K562 (cell line): ENCODE measurements around the gene ATG13. TPM values are rescaled to one million over a fixed set of nuclear protein-coding genes. Genes with fewer than 3 reads are reported as not detected.

ENCODE experiments used
- MAZ ChIP-seq, 2 experiments: fragments of 450-650 bp in 1 of 2; sonication (generic) in 1 of 2; formaldehyde crosslinking; IDR thresholded peaks in 1 of 2; conservative IDR thresholded peaks in 1 of 2; 2 replicates each; pipeline versions ENCODE4 v1.4.0 to v1.5.0; 2020; ENCODE audit warnings: mild to moderate bottlenecking in 1 of 2, missing genetic modification reagents in 1 of 2
- NCOA2 ChIP-seq, 2 experiments: fragments of 450-650 bp; IDR thresholded peaks; 2 replicates each; pipeline ENCODE4 v1.6.1; 2018; ENCODE audit warnings: mild to moderate bottlenecking in 2 of 2, moderate library complexity in 1 of 2; ENCODE audit not compliant: partially characterized antibody in 2 of 2
- NFE2 ChIP-seq: IDR thresholded peaks from 2 replicates; pipeline ENCODE4 v1.6.1; 2014; ENCODE audit warnings: antibody characterized with exemption, low read depth
- NR2F6 ChIP-seq: fragments of 450-650 bp; formaldehyde crosslinking; IDR thresholded peaks from 2 replicates; pipeline ENCODE4 v1.4.0; 2020; ENCODE audit warnings: mild to moderate bottlenecking
- OTX1 ChIP-seq: fragments of 450-650 bp; formaldehyde crosslinking; IDR thresholded peaks from 2 replicates; pipeline ENCODE4 v1.4.0; 2022; ENCODE audit warnings: mild to moderate bottlenecking
- SMC3 ChIP-seq: conservative IDR thresholded peaks from 2 replicates; pipeline ENCODE4 v1.6.1; 2011; ENCODE audit warnings: low read depth, low read length, improper control_type of control experiment; ENCODE audit not compliant: insufficient read depth
- TEAD1 ChIP-seq, 2 experiments: fragments of 450-650 bp in 1 of 2; sonication (generic) in 1 of 2; formaldehyde crosslinking; IDR thresholded peaks; 2 replicates each; pipeline versions ENCODE4 v1.4.0 to v1.8.0; 2020 to 2022; ENCODE audit warnings: mild to moderate bottlenecking in 2 of 2, missing genetic modification reagents in 1 of 2
- ZC3H11A ChIP-seq: IDR thresholded peaks from 2 replicates; pipeline ENCODE4 v1.6.1; 2012; ENCODE audit warnings: low read depth, low read length, improper control_type of control experiment
- ZNF212 ChIP-seq: fragments of 450-650 bp; formaldehyde crosslinking; IDR thresholded peaks from 2 replicates; pipeline ENCODE4 v1.4.0; 2020; ENCODE audit warnings: mild to moderate bottlenecking
- ZNF24 ChIP-seq: fragments of 450-650 bp; IDR thresholded peaks from 2 replicates; pipeline ENCODE4 v1.6.1; 2016
- ZNF644 ChIP-seq: fragments of 200-800 bp; sonication (Bioruptor generic); IDR thresholded peaks from 2 replicates; pipeline ENCODE4 v1.6.1; 2016; ENCODE audit warnings: low read depth, missing genetic modification characterization, missing compliant biosample characterization
- polyA plus RNA-seq, 8 experiments: library from polyadenylated mRNA; depleted of rRNA in 4 of 8; stranded (reverse) in 5 of 8; unstranded in 3 of 8; fragments of >200 nt; fragmentation: Nextera tagmentation in 2 of 8; fragmentation: Illumina TruSeq in 1 of 8; extraction: Ambion mirVana in 2 of 8; extraction: Trizol in 1 of 8; gene quantifications; 2 replicates each; pipeline versions ENCODE4 v1.2.1 to v1.2.3, GENCODE V29; 2011 to 2014; ENCODE audit warnings: inconsistent platforms in 1 of 8, missing spikeins in 1 of 8
- total RNA-seq, 7 experiments: library from RNA; depleted of rRNA in 6 of 7; stranded (reverse); fragments of >200 nt in 6 of 7; fragmentation: Illumina TruSeq in 2 of 7; extraction: Trizol in 2 of 7; gene quantifications; 2 replicates each; pipeline versions ENCODE4 v1.2.1 to v1.2.3, GENCODE V29; 2011 to 2021; ENCODE audit warnings: low replicate concordance in 1 of 7
- TF ChIP-seq, protein P1 (sequence below): fragments of 250-450 bp; sonication (Bioruptor Pico); IDR thresholded peaks from 2 replicates; pipeline ENCODE4 v1.5.0; 2020; ENCODE audit warnings: mild to moderate bottlenecking, borderline replicate concordance
- TF ChIP-seq, protein P2 (sequence below): IDR thresholded peaks from 2 replicates; pipeline ENCODE4 v1.6.1; 2011; ENCODE audit warnings: borderline replicate concordance, low read depth, mild to moderate bottlenecking, moderate library complexity, low read length; ENCODE audit not compliant: insufficient read depth, poor library complexity, severe bottlenecking
- TF ChIP-seq, protein P3 (sequence below): fragments of 450-650 bp; conservative IDR thresholded peaks from 2 replicates; pipeline ENCODE4 v1.6.1; 2016; ENCODE audit warnings: missing genetic modification characterization, low read depth, mild to moderate bottlenecking, missing compliant biosample characterization, moderate library complexity
- TF ChIP-seq, protein P4 (sequence below): sonication (generic); formaldehyde crosslinking; IDR thresholded peaks from 2 replicates; pipeline ENCODE4 v1.8.0; 2022; ENCODE audit warnings: mild to moderate bottlenecking, missing genetic modification reagents
- TF ChIP-seq, protein P5 (sequence below), 2 experiments: fragments of 150-350 bp in 1 of 2; IDR thresholded peaks; 2 replicates each; pipeline ENCODE4 v1.6.1; 2012 to 2016; ENCODE audit warnings: low read depth in 2 of 2, low read length in 2 of 2, mild to moderate bottlenecking in 1 of 2, moderate library complexity in 1 of 2

ATG13 gene
- total and polyA plus RNA-seq, 9 of the 15 experiments (the other 6 are each of a cell fraction or from before 2014, with no cell fraction given) = 13.1 to 61.5 (median 36.5) TPM

DNA sequence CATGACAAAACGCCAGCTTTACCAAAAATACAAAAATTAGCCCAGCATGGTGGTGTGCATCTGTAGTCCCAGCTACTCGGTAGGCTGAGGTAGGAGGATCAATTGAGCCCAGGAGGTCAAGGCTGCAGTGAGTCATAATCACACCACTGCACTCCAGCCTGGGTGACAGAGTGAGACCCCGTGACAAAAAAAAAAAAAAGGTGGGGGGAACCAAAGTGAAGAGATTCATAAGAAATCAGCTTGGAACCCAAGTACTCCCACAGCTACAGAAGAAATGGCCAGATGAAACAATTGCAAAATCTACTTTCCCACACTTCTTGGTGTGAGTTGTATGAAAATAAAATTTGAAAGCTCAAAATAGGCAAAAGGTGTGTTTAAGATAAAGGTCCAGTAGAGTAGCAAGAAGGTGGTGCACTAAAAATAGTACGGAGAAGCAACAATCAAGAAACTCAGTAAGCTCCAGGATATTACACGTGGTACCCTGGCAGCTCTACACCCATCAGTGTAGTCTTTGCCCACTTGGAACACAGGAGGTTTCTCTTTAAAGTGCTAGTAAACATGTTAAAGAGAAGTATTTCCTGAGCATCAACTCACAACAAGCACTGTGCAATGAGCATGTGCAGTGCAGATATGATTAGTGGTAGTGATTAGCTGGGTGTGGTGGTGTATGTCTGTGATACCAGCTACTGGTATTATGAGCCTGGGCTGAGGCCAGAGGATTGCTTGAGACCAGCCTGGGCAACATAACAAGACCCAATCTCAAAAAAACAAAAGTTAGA, 5.6 kb upstream of the ATG13 start (continued):
- TF ChIP-seq TEAD1 (CRISPR knock-in tag; IDR thresholded peaks at IDR 0.05) (no peak), ZNF212 (no peak), ZNF644 (0 out of 2 replicates have a peak, but pooled peaks have one; percentile 32), NFE2 (no peak), MAZ (CRISPR knock-in tag; conservative IDR thresholded peaks at IDR 0.05 in 1 of 2, IDR thresholded peaks at IDR 0.05 in 1 of 2) (peak in 1 of 2 experiments; percentile 35; a peak in 1 of 4 replicates), SMC3 (no peak), OTX1 (CRISPR knock-in tag) (no peak), NCOA2 (IDR thresholded peaks at IDR 0.05; ENCODE audit: partially characterized antibody in 2 of 2) (no peak), ZNF24 (no peak), ZC3H11A (no peak), NR2F6 (CRISPR knock-in tag) (no peak)
- TF ChIP-seq, protein P1, sequence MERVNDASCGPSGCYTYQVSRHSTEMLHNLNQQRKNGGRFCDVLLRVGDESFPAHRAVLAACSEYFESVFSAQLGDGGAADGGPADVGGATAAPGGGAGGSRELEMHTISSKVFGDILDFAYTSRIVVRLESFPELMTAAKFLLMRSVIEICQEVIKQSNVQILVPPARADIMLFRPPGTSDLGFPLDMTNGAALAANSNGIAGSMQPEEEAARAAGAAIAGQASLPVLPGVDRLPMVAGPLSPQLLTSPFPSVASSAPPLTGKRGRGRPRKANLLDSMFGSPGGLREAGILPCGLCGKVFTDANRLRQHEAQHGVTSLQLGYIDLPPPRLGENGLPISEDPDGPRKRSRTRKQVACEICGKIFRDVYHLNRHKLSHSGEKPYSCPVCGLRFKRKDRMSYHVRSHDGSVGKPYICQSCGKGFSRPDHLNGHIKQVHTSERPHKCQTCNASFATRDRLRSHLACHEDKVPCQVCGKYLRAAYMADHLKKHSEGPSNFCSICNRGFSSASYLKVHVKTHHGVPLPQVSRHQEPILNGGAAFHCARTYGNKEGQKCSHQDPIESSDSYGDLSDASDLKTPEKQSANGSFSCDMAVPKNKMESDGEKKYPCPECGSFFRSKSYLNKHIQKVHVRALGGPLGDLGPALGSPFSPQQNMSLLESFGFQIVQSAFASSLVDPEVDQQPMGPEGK (CRISPR knock-in tag) = no peak
- TF ChIP-seq, protein P2, sequence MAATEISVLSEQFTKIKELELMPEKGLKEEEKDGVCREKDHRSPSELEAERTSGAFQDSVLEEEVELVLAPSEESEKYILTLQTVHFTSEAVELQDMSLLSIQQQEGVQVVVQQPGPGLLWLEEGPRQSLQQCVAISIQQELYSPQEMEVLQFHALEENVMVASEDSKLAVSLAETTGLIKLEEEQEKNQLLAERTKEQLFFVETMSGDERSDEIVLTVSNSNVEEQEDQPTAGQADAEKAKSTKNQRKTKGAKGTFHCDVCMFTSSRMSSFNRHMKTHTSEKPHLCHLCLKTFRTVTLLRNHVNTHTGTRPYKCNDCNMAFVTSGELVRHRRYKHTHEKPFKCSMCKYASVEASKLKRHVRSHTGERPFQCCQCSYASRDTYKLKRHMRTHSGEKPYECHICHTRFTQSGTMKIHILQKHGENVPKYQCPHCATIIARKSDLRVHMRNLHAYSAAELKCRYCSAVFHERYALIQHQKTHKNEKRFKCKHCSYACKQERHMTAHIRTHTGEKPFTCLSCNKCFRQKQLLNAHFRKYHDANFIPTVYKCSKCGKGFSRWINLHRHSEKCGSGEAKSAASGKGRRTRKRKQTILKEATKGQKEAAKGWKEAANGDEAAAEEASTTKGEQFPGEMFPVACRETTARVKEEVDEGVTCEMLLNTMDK = no peak
- TF ChIP-seq, protein P3, sequence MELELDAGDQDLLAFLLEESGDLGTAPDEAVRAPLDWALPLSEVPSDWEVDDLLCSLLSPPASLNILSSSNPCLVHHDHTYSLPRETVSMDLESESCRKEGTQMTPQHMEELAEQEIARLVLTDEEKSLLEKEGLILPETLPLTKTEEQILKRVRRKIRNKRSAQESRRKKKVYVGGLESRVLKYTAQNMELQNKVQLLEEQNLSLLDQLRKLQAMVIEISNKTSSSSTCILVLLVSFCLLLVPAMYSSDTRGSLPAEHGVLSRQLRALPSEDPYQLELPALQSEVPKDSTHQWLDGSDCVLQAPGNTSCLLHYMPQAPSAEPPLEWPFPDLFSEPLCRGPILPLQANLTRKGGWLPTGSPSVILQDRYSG (tag) = no peak
- TF ChIP-seq, protein P4, sequence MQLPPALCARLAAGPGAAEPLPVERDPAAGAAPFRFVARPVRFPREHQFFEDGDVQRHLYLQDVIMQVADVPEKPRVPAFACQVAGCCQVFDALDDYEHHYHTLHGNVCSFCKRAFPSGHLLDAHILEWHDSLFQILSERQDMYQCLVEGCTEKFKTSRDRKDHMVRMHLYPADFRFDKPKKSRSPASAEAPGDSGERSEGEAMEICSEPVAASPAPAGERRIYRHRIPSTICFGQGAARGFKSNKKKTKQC = no peak
- TF ChIP-seq, protein P5, sequence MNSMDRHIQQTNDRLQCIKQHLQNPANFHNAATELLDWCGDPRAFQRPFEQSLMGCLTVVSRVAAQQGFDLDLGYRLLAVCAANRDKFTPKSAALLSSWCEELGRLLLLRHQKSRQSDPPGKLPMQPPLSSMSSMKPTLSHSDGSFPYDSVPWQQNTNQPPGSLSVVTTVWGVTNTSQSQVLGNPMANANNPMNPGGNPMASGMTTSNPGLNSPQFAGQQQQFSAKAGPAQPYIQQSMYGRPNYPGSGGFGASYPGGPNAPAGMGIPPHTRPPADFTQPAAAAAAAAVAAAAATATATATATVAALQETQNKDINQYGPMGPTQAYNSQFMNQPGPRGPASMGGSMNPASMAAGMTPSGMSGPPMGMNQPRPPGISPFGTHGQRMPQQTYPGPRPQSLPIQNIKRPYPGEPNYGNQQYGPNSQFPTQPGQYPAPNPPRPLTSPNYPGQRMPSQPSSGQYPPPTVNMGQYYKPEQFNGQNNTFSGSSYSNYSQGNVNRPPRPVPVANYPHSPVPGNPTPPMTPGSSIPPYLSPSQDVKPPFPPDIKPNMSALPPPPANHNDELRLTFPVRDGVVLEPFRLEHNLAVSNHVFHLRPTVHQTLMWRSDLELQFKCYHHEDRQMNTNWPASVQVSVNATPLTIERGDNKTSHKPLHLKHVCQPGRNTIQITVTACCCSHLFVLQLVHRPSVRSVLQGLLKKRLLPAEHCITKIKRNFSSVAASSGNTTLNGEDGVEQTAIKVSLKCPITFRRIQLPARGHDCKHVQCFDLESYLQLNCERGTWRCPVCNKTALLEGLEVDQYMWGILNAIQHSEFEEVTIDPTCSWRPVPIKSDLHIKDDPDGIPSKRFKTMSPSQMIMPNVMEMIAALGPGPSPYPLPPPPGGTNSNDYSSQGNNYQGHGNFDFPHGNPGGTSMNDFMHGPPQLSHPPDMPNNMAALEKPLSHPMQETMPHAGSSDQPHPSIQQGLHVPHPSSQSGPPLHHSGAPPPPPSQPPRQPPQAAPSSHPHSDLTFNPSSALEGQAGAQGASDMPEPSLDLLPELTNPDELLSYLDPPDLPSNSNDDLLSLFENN (IDR thresholded peaks at IDR 0.05; ENCODE audit: low read depth in 2 of 2, low read length in 2 of 2) = no peak
